Kidney (tissue), 14 donors: ENCODE data around the gene ADRA2C. TPM values are rescaled to one million over a fixed set of nuclear protein-coding genes. Genes with fewer than 3 reads are reported as not detected.

Experiments
- DNase-seq, 5 donors: peaks; one replicate each; pipeline ENCODE4 v3.0.0-alpha.2; 2013 to 2020
- FAIRE-seq: peaks from 2 replicates; lab custom pipeline; 2012; peaks lifted over from hg19 to GRCh38; lab: Jason Lieb, UNC
- H3K27ac ChIP-seq, 2 donors: one replicate each; pipeline ENCODE4 v1.7.0; 2013; ENCODE audit warnings: low read depth in 2 of 2, low read length in 2 of 2, inconsistent platforms in 1 of 2
- H3K27me3 ChIP-seq: one replicate; pipeline ENCODE4 v1.7.1; 2013; ENCODE audit warnings: low read length, inconsistent platforms; ENCODE audit not compliant: control insufficient read depth, insufficient read depth
- H3K36me3 ChIP-seq, 3 donors: one replicate each; pipeline versions ENCODE4 v1.7.0 to v1.7.1; 2013; ENCODE audit warnings: low read length in 3 of 3, control low read depth in 1 of 3, inconsistent platforms in 1 of 3; ENCODE audit not compliant: insufficient read depth in 3 of 3, control insufficient read depth in 2 of 3
- H3K4me1 ChIP-seq, 3 donors: one replicate each; pipeline versions ENCODE4 v1.7.0 to v1.7.1; 2013; ENCODE audit warnings: low read length in 3 of 3, inconsistent platforms in 1 of 3, low read depth in 1 of 3; ENCODE audit not compliant: control insufficient read depth in 2 of 3, insufficient read depth in 2 of 3
- H3K4me3 ChIP-seq, 3 donors: one replicate each; pipeline versions ENCODE4 v1.7.0 to v1.8.1; 2013; ENCODE audit warnings: low read length in 3 of 3, control low read depth in 1 of 3, inconsistent platforms in 1 of 3
- H3K9ac ChIP-seq, 3 donors: one replicate each; pipeline versions ENCODE4 v1.7.0 to v1.7.1; 2013; ENCODE audit warnings: low read length in 3 of 3, control low read depth in 1 of 3, inconsistent platforms in 1 of 3
- H3K9me3 ChIP-seq, 3 donors: one replicate each; pipeline versions ENCODE4 v1.7.0 to v1.7.1; 2013; ENCODE audit warnings: low read length in 3 of 3, control low read depth in 1 of 3, inconsistent platforms in 1 of 3; ENCODE audit not compliant: control insufficient read depth in 2 of 3, insufficient read depth in 1 of 3
- intact Hi-C: fragments of 100-400 bp; cut with DNase I; formaldehyde crosslinking; loops from one replicate; pipeline ENCODE4 v1.11.1; 2022
- polyA plus RNA-seq: library from polyadenylated mRNA; stranded (reverse); fragments of 350-450 nt; fragmentation: Illumina TruSeq; extraction: RNeasy Lipid Tissue Mini Kit (QIAGEN cat#74804); gene quantifications from one replicate; pipeline ENCODE4 v1.2.3, GENCODE V29; 2014; ENCODE audit warnings: low read depth, low replicate concordance; ENCODE audit not compliant: insufficient read depth
- total RNA-seq: library from RNA; stranded (reverse); fragmentation: NEBNext Ultra II Directional; extraction: Animal tissue kit (Norgen Biotek cat#: 25700); gene quantifications from one replicate; pipeline ENCODE4 v1.2.1, GENCODE V29; 2021
- TF ChIP-seq, protein P1 (sequence below): IDR thresholded peaks from 3 replicates; pipeline ENCODE4 v1.5.1; 2012; ENCODE audit warnings: mild to moderate bottlenecking, moderate library complexity, borderline replicate concordance; ENCODE audit not compliant: insufficient read depth; ENCODE audit errors: extremely low read depth
- donor health status: control.
- donor health status: control.
- donor health status: control.
- donor health status: control.
- donor health status: control.
- donor health status: DM: yes; HTN: yes; CAD: no.
- donor health status: Normal renal cell carcinoma (clear cell type).

The ADRA2C gene
- total and polyA plus RNA-seq, 2 donors from 2014 or later, result 21.9 to 36.2 TPM

GRCh38 chr4:3745886-3746656, 20.1 kb upstream of the ADRA2C start:
- Histone ChIP-seq H3K27ac (no peak overlapping the region), H3K9ac (no peak overlapping the region), H3K4me3 (no peak overlapping the region), H3K4me1 (peaks cover 3 to 30% (median 9%) of the 10 kb centered on the region in 3 donors), H3K36me3 (no peaks in the 10 kb centered on the region), H3K9me3 (peaks cover 0 to 8% (median 4%) of the 10 kb centered on the region in 3 donors), H3K27me3 (peaks cover 8% of the 10 kb centered on the region)
- intact Hi-C loops, result no loop called here
- TF ChIP-seq, protein P1, sequence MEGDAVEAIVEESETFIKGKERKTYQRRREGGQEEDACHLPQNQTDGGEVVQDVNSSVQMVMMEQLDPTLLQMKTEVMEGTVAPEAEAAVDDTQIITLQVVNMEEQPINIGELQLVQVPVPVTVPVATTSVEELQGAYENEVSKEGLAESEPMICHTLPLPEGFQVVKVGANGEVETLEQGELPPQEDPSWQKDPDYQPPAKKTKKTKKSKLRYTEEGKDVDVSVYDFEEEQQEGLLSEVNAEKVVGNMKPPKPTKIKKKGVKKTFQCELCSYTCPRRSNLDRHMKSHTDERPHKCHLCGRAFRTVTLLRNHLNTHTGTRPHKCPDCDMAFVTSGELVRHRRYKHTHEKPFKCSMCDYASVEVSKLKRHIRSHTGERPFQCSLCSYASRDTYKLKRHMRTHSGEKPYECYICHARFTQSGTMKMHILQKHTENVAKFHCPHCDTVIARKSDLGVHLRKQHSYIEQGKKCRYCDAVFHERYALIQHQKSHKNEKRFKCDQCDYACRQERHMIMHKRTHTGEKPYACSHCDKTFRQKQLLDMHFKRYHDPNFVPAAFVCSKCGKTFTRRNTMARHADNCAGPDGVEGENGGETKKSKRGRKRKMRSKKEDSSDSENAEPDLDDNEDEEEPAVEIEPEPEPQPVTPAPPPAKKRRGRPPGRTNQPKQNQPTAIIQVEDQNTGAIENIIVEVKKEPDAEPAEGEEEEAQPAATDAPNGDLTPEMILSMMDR, result no peak
- FAIRE-seq, result no peak
- DNase-seq, result no peak

DNA sequence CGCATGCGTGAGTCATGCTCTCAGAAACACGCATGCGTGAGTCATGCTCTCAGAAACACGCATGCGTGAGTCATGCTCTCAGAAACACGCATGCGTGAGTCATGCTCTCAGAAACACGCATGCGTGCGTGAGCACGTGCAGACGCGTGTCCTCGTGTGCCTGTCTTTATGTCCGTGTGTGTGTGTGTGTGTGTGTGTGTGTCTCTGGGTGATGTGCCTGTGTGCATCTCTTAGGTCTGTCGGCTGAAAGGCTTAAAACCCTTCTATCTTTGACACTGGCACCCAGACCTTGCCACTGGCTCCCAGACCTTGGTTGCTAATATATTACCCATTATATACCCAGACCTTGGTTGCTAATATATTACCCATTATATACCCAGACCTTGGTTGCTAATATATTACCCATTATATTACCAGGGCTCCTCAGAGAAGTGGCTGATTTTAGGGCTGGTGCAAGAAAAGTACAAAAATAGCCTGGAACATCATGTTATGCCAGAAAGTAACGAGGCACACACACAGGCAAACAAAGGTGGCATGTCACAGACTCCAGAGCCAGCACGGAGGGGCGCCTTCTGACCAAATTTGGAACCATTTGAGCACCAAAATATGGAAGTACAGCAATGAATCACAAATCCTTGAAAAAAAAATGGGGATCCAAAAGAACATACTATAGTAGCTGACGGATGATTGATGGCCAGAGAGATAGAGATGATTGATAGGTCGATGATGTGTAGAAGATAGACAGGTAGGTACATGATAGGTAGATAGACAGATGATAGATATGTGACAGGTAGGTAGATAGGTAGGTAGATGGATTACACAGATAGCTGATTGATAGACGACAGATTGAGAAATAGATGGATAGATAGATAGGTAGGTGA, 19.2 kb upstream of the ADRA2C start:
- DNase-seq, result no peak

DNA sequence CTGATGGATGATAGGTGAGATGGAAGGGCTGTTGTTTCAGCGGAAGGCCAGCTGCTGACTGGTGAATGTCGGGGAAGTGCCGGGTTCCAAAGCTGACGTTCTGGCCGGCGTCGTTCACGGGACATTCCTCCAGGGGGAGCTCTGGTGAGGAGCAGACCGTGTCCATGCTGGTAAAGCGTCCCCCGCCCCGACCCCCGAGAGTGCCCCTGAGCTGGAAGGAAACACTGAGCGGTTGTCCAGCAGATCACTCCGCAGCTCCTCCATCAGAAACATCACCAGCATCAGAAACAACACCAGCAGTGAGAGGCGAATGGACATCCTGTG, 18.6 kb upstream of the ADRA2C start:
- intact Hi-C loops, result no loop called here
- FAIRE-seq, result no peak

More for the DNA sequence above, 19.2 kb upstream of the ADRA2C start:
- intact Hi-C loops, result no loop called here
- Histone ChIP-seq H3K36me3 (no peaks in the 10 kb centered on the region), H3K27ac (peak overlapping the region; percentile 29 to 60), H3K9me3 (peaks cover 0 to 8% (median 4%) of the 10 kb centered on the region in 3 donors), H3K27me3 (peaks cover 8% of the 10 kb centered on the region), H3K4me3 (no peak overlapping the region), H3K4me1 (peaks cover 3 to 30% (median 9%) of the 10 kb centered on the region in 3 donors), H3K9ac (no peak overlapping the region)
- TF ChIP-seq, protein P1, result no peak
- FAIRE-seq, result no peak

More for the DNA sequence above, 18.6 kb upstream of the ADRA2C start:
- Histone ChIP-seq H3K27me3 (peaks cover 8% of the 10 kb centered on the region), H3K27ac (no peak overlapping the region), H3K9me3 (peaks cover 0 to 5% (median 4%) of the 10 kb centered on the region in 3 donors), H3K36me3 (no peaks in the 10 kb centered on the region), H3K9ac (no peak overlapping the region), H3K4me3 (no peak overlapping the region), H3K4me1 (peaks cover 3 to 30% (median 9%) of the 10 kb centered on the region in 3 donors)
- TF ChIP-seq, protein P1, result no peak
- peak in 2 of 5 donors; percentile 32 to 54 for DNase-seq
